SK-N-SH treated with all-trans-retinoic acid at 6 μM for 48 hours (cell line): ENCODE data around the gene UTP4.

ENCODE experiments used
- CSDC2 ChIP-seq: fragments of 250-450 bp; sonication (Bioruptor Pico); IDR thresholded peaks from 2 replicates; pipeline ENCODE4 v1.5.0; 2020; ENCODE audit warnings: mild to moderate bottlenecking, moderate library complexity
- ESRRG ChIP-seq: fragments of 250-450 bp; sonication (Bioruptor Pico); IDR thresholded peaks from 2 replicates; pipeline ENCODE4 v1.6.1; 2021; ENCODE audit warnings: mild to moderate bottlenecking
- OSR1 ChIP-seq: fragments of 250-450 bp; sonication (Bioruptor Pico); IDR thresholded peaks from 2 replicates; pipeline ENCODE4 v1.8.0; 2022; ENCODE audit warnings: moderate library complexity, mild to moderate bottlenecking, inconsistent platforms
- PATZ1 ChIP-seq: fragments of 250-450 bp; sonication (Bioruptor Pico); IDR thresholded peaks from 2 replicates; pipeline ENCODE4 v1.8.0; 2020; ENCODE audit warnings: mild to moderate bottlenecking, moderate library complexity, borderline replicate concordance
- RARB ChIP-seq: fragments of 250-450 bp; sonication (Bioruptor Pico); IDR thresholded peaks from 2 replicates; pipeline ENCODE4 v1.8.0; 2021; ENCODE audit warnings: mild to moderate bottlenecking, moderate library complexity
- ZFP3 ChIP-seq: fragments of 250-450 bp; sonication (Bioruptor Pico); IDR thresholded peaks from 2 replicates; pipeline ENCODE4 v1.5.0; 2020; ENCODE audit warnings: mild to moderate bottlenecking, moderate library complexity
- ZNF565 ChIP-seq: fragments of 450-650 bp; formaldehyde crosslinking; conservative IDR thresholded peaks from 2 replicates; pipeline ENCODE4 v1.5.0; 2020; ENCODE audit warnings: low read depth, mild to moderate bottlenecking, moderate library complexity
- ZNF8 ChIP-seq: fragments of 450-650 bp; formaldehyde crosslinking; IDR thresholded peaks from 2 replicates; pipeline ENCODE4 v1.5.0; 2020; ENCODE audit warnings: mild to moderate bottlenecking, moderate library complexity

GRCh38 chr16:69114976-69115355 lies 17.5 kb upstream of the UTP4 start:
- TF ChIP-seq ZFP3 (CRISPR knock-in tag) (no peak), ESRRG (CRISPR knock-in tag) (no peak), ZNF8 (CRISPR knock-in tag) (no peak), OSR1 (CRISPR knock-in tag) (no peak), RARB (CRISPR knock-in tag) (no peak), ZNF565 (CRISPR knock-in tag) (no peak), CSDC2 (CRISPR knock-in tag) (no peak), PATZ1 (no peak)
